Measurements from ENCODE around the gene CCL17.
"Not testable (repeated sequence)": the region's sequence is repeated elsewhere in the genome, so short reads cannot be mapped to it uniquely, and the experiment has no call there.

CCL17 gene

DNA sequence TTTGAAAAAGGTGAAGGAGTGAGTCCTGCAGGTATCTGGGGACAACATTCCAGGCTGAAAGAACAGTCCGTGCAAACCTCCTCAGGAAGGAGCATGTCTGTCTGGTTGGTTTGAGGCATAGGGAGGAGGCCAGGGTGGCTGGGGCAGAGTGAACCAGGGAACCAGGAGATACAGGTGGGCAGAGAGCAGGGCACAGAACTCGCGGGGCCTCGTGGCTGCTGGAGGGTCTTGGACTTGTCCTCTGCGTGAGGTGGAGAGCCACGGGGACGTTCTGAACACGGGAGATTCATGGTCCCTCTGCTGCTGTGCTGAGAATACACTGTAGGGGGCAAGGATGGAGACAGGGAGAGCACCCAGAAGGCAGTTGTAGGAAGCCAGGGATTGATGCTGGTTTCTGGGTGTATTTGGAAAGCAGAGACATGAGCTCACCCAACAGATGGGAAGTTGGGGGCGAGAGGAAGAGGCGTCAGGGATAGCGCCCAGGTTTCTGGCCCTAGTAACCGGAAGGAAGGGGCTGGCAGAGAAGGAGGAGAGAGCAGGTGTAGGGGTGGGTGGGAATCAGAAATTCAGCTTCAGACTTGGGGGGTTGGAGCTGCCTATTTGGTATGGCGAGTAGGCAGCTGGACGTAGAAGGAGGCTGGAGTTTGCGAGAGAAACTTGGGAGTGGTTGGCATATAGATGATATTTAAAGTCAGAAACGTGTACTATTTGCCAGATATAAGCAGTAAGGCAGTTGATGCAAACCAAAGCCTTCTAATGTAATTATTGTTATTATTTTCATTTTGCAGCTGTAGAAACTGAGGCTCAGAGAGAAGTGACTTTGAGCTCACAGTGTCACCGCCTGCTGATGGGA, at the start of gene CCL17:
Gene CCL17, plus strand, starts transcription at position 803 of the 853 bp plus-strand sequence. CDS start 9,166 bp downstream, outside the sequence.
- no peak for DNase-seq (ENCODE audit: low read depth, low spot score)

DNA sequence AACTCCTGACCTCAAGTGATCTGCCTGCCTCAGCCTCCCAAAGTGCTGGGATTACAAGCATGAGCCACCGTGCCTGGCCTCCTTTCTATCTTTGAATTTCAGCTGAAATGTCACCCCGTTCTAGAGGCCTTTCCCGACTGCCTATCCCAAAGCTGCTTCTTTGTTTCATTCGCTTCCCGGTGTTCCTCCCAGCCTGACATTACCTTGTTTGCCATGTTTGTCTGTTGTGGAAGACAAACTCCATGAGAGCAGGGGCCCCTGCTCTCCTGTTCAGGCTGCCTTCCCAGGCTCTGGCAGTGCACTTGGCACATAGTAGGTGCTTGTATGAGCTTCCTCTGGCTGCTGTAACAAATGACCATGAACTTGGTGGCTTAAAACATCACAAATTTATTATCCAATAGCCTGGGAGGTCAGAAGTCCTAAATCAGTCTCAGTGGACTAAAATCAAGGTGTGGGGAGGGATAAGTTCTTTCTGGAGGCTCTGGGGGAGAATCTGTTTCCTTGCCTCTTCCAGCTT, 48.6 kb upstream of the CCL17 start:
- DNase-seq (ENCODE audit: low read depth, low spot score), result no peak

DNA sequence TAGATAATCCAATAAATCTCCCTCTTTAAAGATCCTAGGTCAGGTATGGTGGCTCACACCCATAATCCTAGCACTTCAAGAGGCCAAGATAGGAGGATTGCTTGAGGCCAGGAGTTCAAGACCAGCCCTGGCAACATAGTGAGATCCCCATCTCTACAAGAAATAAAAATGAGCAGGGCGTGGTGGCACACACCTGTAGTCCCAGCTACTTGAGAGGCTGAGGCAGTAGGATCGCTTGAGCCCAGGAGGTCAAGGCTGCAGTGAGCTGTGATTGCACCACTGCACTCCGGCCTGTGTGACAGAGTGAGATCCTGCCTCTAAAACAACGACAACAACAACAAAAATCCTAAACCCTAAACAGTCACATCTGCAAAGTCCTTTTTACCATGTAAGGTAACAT, 48.0 kb upstream of the CCL17 start:
- no peak for DNase-seq (ENCODE audit: low read depth, low spot score)

DNA sequence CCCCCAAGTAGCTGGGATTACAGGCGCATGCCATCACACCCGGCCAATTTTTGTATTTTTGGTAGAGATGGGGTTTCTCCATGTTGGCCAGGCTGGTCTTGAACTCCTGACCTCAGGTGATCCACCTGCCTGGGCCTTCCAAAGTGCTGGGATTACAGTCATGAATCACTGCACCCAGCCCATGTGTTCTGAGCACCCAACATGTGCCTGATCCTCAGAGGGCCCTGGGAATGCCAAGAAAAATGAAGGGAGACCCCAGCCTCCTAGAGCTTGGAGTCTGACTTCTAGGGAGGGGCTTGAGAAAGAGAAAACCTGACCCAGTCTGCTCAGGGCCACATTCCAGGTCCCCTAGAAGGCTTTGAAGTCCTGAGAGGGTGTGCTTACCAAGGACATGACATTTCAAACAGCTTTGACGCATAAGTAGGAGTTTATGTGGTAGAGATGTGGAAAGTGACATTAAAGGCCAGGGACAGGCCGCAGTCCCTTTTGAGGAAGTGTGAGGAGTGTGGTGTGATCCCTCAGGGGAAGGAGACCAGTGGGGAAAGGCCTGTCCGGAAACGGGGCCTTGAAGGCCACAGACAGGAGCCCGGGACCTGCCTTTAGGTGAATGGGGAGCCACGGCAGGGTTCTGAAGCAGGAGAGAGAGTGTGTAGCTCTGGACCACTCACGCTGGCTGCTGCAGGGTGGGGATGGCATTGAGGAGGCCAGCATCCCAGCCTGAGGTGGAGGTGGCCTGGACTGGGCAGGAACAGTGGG, 47.1 kb upstream of the CCL17 start:
- no peak for DNase-seq (ENCODE audit: low read depth, low spot score)

DNA sequence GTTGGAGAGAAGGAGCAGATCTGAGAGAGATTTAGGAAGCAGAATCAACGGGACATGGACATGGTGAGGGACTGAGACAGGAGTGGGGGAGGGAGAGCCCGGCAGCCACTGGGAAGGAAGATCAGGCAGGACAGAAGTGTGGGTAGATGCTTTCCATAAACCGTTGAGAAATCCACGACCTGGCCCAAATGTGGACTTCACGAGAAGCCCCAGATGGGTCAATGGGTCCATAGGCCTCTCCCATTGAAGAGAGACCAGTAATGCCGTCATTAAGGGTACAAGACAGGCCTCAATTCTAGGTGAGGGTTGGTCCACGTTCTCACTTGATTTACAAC, 46.5 kb upstream of the CCL17 start:
- DNase-seq (ENCODE audit: low read depth, low spot score), result no peak

DNA sequence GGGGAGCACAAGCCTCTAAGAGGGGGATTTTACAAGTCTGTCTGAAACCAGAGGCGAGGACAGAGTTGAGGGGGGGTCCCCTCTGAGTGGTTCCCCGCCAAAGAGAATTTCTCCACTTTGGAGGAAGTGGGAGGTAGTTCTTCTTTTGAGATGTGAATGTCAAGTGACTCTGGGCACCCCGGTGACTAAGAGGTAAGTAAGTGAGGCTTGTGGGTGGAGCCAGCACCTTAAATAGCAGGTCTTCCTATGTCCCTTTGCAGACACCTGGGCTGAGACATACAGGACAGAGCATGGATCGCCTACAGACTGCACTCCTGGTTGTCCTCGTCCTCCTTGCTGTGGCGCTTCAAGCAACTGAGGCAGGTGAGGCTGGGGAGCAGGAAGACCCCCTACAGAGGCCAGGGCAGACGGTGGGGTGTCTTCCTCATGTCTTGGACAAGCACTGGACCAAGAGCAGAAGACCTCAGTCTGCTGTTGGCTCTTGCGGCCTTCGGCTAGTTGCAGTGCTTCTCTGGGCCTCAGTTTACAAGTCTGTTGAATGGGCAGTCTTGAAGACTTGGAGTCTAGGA, 46.0 kb upstream of the CCL17 start, which contains the start of gene CCL22:
Gene CCL22, plus strand, starts transcription at position 257 of the 569 bp plus-strand sequence. Its CDS starts 34 bp downstream, at position 291.
- no peak for DNase-seq (ENCODE audit: low read depth, low spot score)

DNA sequence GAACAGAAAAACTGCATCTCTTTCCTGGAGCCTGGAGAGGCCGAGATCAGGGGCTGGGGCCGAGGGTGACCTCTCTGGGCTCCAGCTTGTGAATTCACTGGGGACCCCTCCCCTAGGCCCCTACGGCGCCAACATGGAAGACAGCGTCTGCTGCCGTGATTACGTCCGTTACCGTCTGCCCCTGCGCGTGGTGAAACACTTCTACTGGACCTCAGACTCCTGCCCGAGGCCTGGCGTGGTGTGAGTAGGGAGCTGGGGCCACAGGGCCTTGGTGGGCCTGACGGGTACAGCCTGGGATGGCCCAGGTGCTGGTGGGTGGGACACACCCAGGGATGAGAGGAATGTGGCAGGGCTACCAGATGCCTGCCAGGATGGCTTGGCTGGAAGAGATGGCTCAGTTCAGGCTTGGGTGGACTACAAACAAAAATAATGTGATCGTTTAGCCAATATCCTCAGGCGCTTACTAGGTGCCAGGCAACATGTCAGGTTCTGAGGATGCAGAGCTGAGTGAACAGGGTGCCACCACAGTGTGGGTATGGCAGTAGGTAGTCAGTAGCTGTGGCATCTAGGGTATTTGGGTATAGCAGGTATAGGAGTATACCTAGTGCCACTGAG, 44.1 kb upstream of the CCL17 start:
- DNase-seq (ENCODE audit: low read depth, low spot score), result no peak

DNA sequence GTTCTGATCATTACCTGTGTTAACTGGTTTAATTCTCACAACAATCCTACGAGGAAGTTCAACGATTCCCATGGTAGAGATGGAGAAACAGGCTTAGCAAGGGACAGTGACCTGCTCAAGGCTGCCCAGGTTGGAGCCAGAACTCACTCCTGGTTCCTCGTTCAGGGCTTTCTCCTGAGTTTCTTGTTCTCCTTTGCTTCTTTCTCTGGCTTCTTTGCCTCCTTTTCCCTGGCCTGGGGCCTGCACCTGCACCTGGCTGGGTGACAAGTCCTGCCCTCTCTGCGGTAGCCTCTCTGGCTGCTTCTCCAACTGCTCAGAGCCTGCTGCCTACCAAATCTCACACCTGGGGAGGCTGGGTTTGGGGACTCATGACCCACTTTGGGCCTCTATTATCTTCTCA, 43.2 kb upstream of the CCL17 start:
- no peak for DNase-seq (ENCODE audit: low read depth, low spot score)

DNA sequence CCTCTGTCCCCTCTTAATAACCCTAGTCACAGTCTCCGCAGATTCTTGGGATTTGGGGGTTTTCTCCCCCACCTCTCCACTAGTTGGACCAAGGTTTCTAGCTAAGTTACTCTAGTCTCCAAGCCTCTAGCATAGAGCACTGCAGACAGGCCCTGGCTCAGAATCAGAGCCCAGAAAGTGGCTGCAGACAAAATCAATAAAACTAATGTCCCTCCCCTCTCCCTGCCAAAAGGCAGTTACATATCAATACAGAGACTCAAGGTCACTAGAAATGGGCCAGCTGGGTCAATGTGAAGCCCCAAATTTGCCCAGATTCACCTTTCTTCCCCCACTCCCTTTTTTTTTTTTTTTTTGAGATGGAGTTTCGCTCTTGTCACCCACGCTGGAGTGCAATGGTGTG, 40.4 kb upstream of the CCL17 start:
- DNase-seq (ENCODE audit: low read depth, low spot score), result no peak

DNA sequence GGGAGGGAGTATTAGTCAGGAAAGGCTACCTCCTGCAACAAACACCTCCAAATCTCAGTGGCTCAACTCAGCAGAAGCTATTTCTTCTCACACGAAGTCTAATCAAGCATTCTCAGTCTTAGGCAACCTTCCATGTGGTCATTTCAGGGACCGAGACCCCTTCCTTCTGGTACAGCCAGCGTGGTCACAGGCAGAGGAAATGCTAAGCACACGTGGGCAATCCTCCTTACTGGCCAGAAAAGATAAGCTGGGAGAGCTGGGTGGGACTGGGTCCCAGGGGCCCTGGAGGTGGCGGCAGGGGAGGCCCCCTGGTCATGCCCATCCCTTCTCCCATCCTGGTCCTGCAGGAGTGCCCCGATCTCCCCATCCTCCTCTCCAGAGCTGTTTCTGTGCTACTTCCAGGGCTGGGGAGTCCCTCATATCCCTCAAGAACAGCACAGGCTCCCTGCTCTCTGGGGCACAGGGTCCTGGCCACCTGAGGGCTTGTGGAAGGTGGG, 38.0 kb upstream of the CCL17 start:
- no peak for DNase-seq (ENCODE audit: low read depth, low spot score)

DNA sequence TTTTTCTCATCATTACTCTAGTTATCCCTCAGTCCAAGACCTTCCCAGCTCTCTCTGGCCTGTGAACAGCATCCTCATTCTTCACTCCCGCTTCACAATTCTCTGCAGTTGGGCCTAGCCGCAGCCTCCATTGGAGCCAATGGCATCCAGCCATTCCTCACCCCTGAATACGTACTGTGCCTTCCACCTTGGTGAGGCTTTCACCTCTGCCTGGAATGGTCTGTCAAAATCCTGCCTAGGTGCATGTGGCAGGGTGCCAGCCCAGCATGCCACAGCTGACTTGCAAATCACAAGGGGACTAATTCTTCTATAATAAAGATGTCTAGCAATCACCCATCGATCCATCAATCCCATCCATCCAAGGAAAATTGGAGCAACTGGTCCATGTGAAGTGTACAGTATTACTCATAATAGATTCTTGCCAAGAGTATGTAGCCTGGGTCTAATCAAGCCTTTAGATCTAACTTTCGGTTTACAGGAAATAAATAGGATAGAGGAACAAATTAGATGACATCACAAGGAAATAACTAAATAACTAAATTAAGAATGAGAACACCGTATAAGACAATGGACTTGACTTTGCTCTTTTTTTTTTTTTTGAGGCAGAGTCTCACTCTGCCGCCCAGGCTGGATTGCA, 37.3 kb upstream of the CCL17 start:
- no peak for DNase-seq (ENCODE audit: low read depth, low spot score)

DNA sequence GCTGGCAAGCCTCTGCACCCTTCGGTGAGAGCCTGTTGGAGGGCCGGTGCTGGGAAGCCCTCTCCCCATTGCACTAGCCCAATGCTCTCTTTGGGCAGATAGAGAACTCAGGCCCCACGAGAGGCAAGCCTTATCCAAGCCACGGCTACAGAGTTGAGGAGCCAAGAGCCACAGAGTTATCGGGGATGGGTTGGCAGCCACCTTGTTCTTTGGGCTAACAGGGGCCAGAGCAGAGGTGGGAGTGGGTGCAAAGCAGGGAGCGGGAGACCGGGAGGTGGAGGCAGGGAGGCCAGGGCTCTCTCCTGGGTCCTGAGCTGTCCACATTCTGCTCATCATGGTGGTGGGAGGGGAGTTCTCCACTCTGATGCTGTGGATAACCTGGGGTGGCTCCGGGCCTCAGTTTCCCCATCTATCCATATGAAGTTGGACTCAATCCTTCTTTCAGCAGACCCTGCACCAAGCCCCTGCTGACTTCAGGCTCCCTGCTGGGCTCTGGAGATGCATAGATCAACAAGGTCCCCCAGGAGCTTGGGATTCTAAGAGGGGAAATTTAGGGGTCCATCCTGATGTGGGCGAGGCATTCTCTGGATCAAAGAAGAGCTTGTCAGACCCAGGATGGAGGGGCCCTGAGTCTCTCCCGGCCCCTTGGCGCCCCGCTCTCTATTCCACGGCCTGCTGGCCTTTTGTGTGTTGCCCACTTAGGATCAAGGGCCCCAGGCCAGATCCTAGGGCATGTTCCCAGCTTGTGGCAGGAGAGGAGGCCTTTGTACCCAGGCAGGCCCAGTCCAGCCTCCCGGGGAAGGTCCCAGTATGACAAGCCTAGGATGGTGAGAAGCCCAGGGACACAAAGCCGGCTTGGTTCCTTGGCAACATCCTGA, 32.8 kb upstream of the CCL17 start:
- no peak for DNase-seq (ENCODE audit: low read depth, low spot score)

DNA sequence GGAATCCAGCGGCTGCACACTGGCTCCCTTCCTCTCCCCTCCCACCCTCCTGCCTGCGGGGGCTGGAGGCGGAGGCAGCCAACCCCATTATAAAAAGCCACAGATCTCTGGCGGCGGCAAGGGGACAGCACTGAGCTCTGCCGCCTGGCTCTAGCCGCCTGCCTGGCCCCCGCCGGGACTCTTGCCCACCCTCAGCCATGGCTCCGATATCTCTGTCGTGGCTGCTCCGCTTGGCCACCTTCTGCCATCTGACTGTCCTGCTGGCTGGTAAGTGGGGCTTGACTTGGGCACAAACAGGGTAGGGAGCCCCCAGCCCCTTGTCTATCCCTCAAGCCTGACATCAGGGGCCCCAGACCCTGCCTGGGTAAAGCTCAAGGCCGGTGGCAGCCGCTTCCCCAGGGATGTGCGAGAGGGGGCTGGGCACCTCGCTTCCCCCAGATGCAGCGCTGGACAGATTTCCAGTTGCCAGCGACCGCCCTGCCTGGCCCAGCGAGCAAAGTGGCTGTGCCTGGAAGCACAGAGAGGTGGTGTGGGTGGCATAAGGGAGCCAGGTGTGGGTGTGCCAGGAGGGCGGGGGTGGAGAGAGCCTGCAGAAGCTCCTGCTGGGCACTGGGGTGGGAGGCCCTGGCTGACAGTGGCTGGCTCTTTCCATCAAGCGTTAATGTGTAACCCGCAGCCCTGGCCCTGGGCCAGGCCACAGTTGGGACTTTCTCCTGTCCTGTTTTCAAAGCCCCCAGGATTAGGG, 32.0 kb upstream of the CCL17 start, which contains the start of gene CX3CL1:
Gene CX3CL1, plus strand, starts transcription at position 119 of the 745 bp plus-strand sequence. Its CDS starts 79 bp downstream, at position 198.
- DNase-seq (ENCODE audit: low read depth, low spot score), result no peak

DNA sequence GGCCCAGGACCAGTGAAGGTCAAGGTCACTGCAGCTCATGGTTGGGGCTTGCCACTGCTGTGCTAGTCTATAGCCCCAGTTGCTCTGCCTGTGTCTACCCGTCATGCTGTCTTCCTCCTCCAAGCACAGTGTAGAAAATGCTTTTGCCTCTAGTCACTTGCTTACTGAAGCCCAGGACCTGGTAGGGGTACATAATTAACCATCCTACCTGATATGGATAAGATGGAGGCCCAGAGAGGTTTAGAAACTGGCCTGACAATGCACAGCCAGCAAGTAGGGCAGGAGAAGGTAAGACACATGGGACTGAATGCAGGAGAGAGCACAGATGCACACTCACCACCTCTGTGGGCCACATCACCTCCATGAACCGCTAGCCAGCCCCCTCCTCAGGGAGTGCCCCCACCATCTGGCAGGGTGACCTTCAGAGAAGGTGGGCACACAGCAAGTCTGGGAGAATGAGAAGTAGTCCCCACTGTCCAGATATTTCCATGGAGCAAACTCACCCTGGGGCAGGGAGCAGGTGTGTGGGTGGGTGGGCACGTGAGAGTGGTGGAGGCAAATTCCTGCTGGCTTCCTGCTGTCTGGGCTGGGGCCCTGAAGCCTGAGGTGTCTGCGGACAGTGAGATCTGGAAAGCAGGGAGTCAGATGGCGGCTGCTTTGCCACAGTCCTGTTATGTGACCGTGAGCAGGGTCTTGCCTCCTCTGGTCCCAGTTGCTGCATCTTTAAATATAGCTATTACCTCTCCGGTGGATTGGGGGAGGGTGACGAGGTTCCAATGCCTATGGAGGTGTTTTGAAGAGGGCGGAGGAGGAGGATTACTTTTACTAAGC, 31.2 kb upstream of the CCL17 start:
- DNase-seq (ENCODE audit: low read depth, low spot score), result no peak

DNA sequence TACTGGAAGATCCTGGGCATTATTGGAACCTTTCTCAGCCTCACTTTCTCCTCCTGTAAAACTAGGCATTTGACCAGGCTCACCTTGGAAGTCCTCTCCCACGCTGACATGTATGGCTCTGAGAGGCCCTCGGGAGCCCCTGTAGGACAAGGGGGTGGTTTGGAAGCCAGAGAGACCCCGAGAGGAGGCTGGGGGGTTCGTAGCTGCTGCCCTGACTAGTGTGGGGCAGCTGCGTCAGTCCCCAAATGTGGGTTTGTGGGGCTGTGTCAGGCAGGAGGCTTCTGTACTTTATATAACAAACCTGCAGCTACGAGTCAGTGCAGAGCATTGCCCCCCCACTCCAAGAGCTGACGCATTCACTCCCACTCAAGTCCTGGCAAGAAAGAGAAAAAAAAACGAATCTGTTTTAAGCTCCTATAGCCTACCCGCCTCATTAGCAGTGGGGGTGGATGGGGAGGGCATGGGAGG, 30.5 kb upstream of the CCL17 start:
- DNase-seq (ENCODE audit: low read depth, low spot score), result no peak

DNA sequence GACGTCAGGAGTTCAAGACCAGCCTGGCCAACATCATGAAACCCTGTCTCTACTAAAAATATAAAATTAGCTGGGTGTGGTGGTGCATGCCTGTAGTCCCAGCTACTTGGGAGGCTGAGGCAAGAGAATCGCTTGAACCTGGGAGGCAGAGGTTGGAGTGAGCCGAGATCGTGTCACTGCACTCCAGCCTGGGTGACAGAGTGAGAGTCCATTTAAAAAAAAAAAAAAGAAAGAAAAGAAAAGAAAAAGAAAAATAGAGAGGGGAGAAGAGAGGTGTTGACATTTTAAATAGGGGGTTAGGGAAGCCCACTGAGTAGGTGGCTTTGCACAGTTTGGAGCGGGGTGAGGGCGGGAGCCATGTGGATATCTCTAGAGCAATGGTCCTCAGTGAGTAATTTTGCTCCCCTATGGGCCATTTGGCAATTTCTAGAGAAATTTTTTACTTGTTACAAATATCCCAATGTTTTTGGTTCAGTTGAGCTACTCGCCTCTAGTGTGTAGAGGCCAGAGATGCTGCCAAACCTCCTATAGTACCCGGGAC, 29.6 kb upstream of the CCL17 start:
- DNase-seq (ENCODE audit: low read depth, low spot score), result not testable (repeated sequence)

DNA sequence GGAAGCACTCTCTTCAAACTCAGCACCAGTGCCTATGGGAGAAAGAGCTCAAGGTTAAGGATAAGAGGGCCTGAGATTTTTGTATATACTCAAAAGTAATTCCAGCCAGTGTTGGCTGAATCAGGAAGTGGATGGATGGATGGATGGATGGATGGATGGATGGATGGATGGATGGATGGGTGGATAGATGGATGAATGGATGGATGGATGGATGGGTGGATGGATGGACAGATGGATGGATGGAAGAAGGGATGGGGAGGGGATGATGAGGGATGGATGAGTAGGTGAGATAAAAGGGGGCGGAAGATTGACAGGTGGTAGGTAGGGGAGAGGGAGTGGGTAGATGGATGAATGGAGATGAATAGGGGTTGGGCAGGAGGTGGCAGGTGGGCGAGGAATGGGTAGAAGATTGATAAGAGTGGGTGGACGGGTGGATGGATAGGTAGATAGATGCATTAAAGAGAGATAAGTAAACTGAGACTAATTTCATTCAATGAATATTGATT, 28.2 kb upstream of the CCL17 start:
- DNase-seq (ENCODE audit: low read depth, low spot score), result no peak

All from smooth muscle cell of the brain vasculature (primary cell).